Activated CD4-positive, alpha-beta T cell treated with anti-CD3 and anti-CD28 coated beads for 36 hours (primary cell): Measurements from ENCODE around the gene FAM78A. TPM values are rescaled to one million over a fixed set of nuclear protein-coding genes. Genes with fewer than 3 reads are reported as not detected.

Experiments
- ATAC-seq: fragments of 200-7000 bp; cut with Tn5 transposase; one replicate; pipeline ENCODE4 v1.10.0; 2021; ENCODE audit warnings: mild to moderate bottlenecking, moderate library complexity
- CTCF ChIA-PET: fragments of 350-600 bp; sonication (Branson Sonifier 250); formaldehyde crosslinking; loops from one replicate; lab custom pipeline; 2021; ENCODE audit warnings: antibody characterized with exemption; lab: Charles Lee
- POLR2A ChIA-PET: fragments of 350-600 bp; sonication (Branson Sonifier 250); formaldehyde crosslinking; loops from one replicate; lab custom pipeline; 2021; ENCODE audit warnings: antibody characterized with exemption, inconsistent platforms; lab: Charles Lee
- DNase-seq: peaks from one replicate; pipeline ENCODE4 v3.0.0-alpha.2; 2020
- H3K27ac Mint-ChIP-seq: one replicate; pipeline ENCODE4 v1.8.0; 2021; ENCODE audit warnings: mixed read lengths
- H3K27me3 Mint-ChIP-seq: one replicate; pipeline ENCODE4 v1.8.0; 2021; ENCODE audit warnings: mixed read lengths
- H3K36me3 Mint-ChIP-seq: one replicate; pipeline ENCODE4 v1.8.0; 2021; ENCODE audit warnings: low read depth, mixed read lengths
- H3K4me1 Mint-ChIP-seq: one replicate; pipeline ENCODE4 v1.8.0; 2021; ENCODE audit warnings: mixed read lengths
- H3K4me3 Mint-ChIP-seq: one replicate; pipeline ENCODE4 v1.8.0; 2021; ENCODE audit warnings: mild to moderate bottlenecking, moderate library complexity, mixed read lengths
- H3K9me3 Mint-ChIP-seq: one replicate; pipeline ENCODE4 v1.8.0; 2021; ENCODE audit warnings: low read depth, mixed read lengths
- intact Hi-C, 2 experiments: fragments of 100-400 bp; cut with DNase I in 1 of 2; cut with micrococcal nuclease in 1 of 2; formaldehyde crosslinking; loops; one replicate each; pipeline versions ENCODE4 v1.14.2 to v1.15.1; 2022 to 2024; cut with DNase I, micrococcal nuclease
- total RNA-seq, 2 experiments: library from RNA; stranded (reverse); gene quantifications; one replicate each; pipeline ENCODE4 v1.2.3, GENCODE V29; 2021

The FAM78A gene
- total RNA-seq, 2 experiments from 2014 or later, result 36.6 to 52.3 TPM

- H3K4me3 Mint-ChIP-seq, result no peak overlapping the region
- H3K27ac Mint-ChIP-seq, result no peak overlapping the region
- no peak for DNase-seq
- H3K4me1 Mint-ChIP-seq, result peaks cover 45% of the 10 kb centered on the region
- no peak for ATAC-seq
- peaks cover 30% of the 10 kb centered on the region for H3K36me3 Mint-ChIP-seq
- H3K27me3 Mint-ChIP-seq, result no peaks in the 10 kb centered on the region
- intact Hi-C loops, result loop anchor here (5.0 to 10.0 kb wide), 2 partner anchors 99 to 102 kb away; no protein-coding TSS in a partner anchor
- ChIA-PET CTCF (interaction anchor here (0.8 kb wide), 2 partner anchors 37 to 101 kb away, joined by 3 read pairs; no protein-coding TSS in a partner anchor), POLR2A (no interaction called here)
- no peaks in the 10 kb centered on the region for H3K9me3 Mint-ChIP-seq
Observed at GRCh38 chr9:131235480-131235851, 40.8 kb downstream of the FAM78A start.

GRCh38 chr9:131234799-131235479, 41.4 kb downstream of the FAM78A start:
- no peaks in the 10 kb centered on the region for H3K27me3 Mint-ChIP-seq
- H3K27ac Mint-ChIP-seq, result no peak overlapping the region

GRCh38 chr9:131233995-131234394, 42.3 kb downstream of the FAM78A start:
- Mint-ChIP-seq H3K27me3 (no peaks in the 10 kb centered on the region), H3K9me3 (no peaks in the 10 kb centered on the region), H3K36me3 (peaks cover 35% of the 10 kb centered on the region), H3K4me3 (peak overlapping the region; percentile 16), H3K27ac (peak overlapping the region; percentile 87), H3K4me1 (peaks cover 40% of the 10 kb centered on the region)
- no peak for ATAC-seq
- DNase-seq, result peak; percentile 22
- intact Hi-C loops, result loop anchor here in 1 of 2 experiments (10.0 kb wide), 1 partner anchor 101 kb away; no protein-coding TSS in a partner anchor
- POLR2A ChIA-PET, result no interaction called here
- CTCF ChIA-PET, result interaction anchor here (0.6 to 0.7 kb wide), 2 partner anchors 70 to 80 kb away, joined by 3 to 4 read pairs; no protein-coding TSS in a partner anchor

More at GRCh38 chr9:131234799-131235479, 41.4 kb downstream of the FAM78A start:
- H3K4me1 Mint-ChIP-seq, result peaks cover 45% of the 10 kb centered on the region
- POLR2A ChIA-PET, result no interaction called here
- no peak for DNase-seq
- CTCF ChIA-PET, result interaction anchor here (0.6 to 0.8 kb wide), 5 partner anchors 37 to 284 kb away, joined by 3 to 4 read pairs (median 3); no protein-coding TSS in a partner anchor
- H3K9me3 Mint-ChIP-seq, result no peaks in the 10 kb centered on the region
- H3K4me3 Mint-ChIP-seq, result no peak overlapping the region
- no peak for ATAC-seq
- intact Hi-C loops, result loop anchor here (5.0 to 10.0 kb wide), 2 partner anchors 100 to 102 kb away; no protein-coding TSS in a partner anchor
- H3K36me3 Mint-ChIP-seq, result peaks cover 33% of the 10 kb centered on the region

GRCh38 chr9:131233556-131233955, 42.8 kb downstream of the FAM78A start:
- Mint-ChIP-seq H3K27ac (peak overlapping the region; percentile 87), H3K4me3 (peak overlapping the region; percentile 16), H3K27me3 (no peaks in the 10 kb centered on the region), H3K4me1 (peaks cover 38% of the 10 kb centered on the region), H3K36me3 (peaks cover 35% of the 10 kb centered on the region), H3K9me3 (no peaks in the 10 kb centered on the region)
- ChIA-PET POLR2A (no interaction called here), CTCF (no interaction called here)
- ATAC-seq (peak; percentile 28), DNase-seq (peak; percentile 28)
- intact Hi-C loops, result loop anchor here in 1 of 2 experiments (10.0 kb wide), 1 partner anchor 101 kb away; no protein-coding TSS in a partner anchor

GRCh38 chr9:131228988-131229387, 47.3 kb downstream of the FAM78A start:
- H3K27me3 Mint-ChIP-seq, result no peaks in the 10 kb centered on the region
- H3K27ac Mint-ChIP-seq, result no peak overlapping the region
- H3K9me3 Mint-ChIP-seq, result no peaks in the 10 kb centered on the region
- peaks cover 8% of the 10 kb centered on the region for H3K4me1 Mint-ChIP-seq
- H3K36me3 Mint-ChIP-seq, result peaks cover 33% of the 10 kb centered on the region
- CTCF ChIA-PET, result interaction anchor here (0.6 kb wide), 1 partner anchor 47 kb away, joined by 3 read pairs; no protein-coding TSS in a partner anchor
- intact Hi-C loops, result no loop called here
- ATAC-seq (no peak), DNase-seq (no peak)
- H3K4me3 Mint-ChIP-seq, result no peak overlapping the region
- POLR2A ChIA-PET, result no interaction called here

- DNase-seq, result no peak
- ChIA-PET CTCF (interaction anchor here (0.5 to 0.8 kb wide), 2 partner anchors 10 to 13 kb away, joined by 3 read pairs; no protein-coding TSS in a partner anchor), POLR2A (no interaction called here)
- Mint-ChIP-seq H3K4me1 (no peaks in the 10 kb centered on the region), H3K27me3 (no peaks in the 10 kb centered on the region), H3K9me3 (no peaks in the 10 kb centered on the region), H3K27ac (no peak overlapping the region), H3K4me3 (no peak overlapping the region), H3K36me3 (peaks cover 29% of the 10 kb centered on the region)
- ATAC-seq, result no peak
- intact Hi-C loops, result no loop called here
Observed at GRCh38 chr9:131227959-131228460, 48.3 kb downstream of the FAM78A start.

- H3K4me1 Mint-ChIP-seq, result no peaks in the 10 kb centered on the region
- peaks cover 34% of the 10 kb centered on the region for H3K36me3 Mint-ChIP-seq
- no peaks in the 10 kb centered on the region for H3K9me3 Mint-ChIP-seq
- H3K27ac Mint-ChIP-seq, result no peak overlapping the region
- H3K27me3 Mint-ChIP-seq, result no peaks in the 10 kb centered on the region
- intact Hi-C loops, result no loop called here
- POLR2A ChIA-PET, result no interaction called here
- ATAC-seq, result no peak
- no peak overlapping the region for H3K4me3 Mint-ChIP-seq
- CTCF ChIA-PET, result interaction anchor here (0.5 to 0.8 kb wide), 2 partner anchors 10 to 13 kb away, joined by 3 read pairs; no protein-coding TSS in a partner anchor
- DNase-seq, result no peak
Observed at GRCh38 chr9:131227112-131227958, 49.0 kb downstream of the FAM78A start.

GRCh38 chr9:131226226-131226625, 50.1 kb downstream of the FAM78A start:
- H3K27me3 Mint-ChIP-seq, result no peaks in the 10 kb centered on the region
- H3K9me3 Mint-ChIP-seq, result no peaks in the 10 kb centered on the region
- ChIA-PET CTCF (no interaction called here), POLR2A (no interaction called here)
- no peak overlapping the region for H3K27ac Mint-ChIP-seq
- DNase-seq (no peak), ATAC-seq (no peak)
- intact Hi-C loops, result no loop called here
- H3K4me1 Mint-ChIP-seq, result no peaks in the 10 kb centered on the region
- no peak overlapping the region for H3K4me3 Mint-ChIP-seq
- peaks cover 30% of the 10 kb centered on the region for H3K36me3 Mint-ChIP-seq

GRCh38 chr9:131222460-131222859, 53.9 kb downstream of the FAM78A start:
- Mint-ChIP-seq H3K4me3 (no peak overlapping the region), H3K36me3 (peaks cover 23% of the 10 kb centered on the region), H3K9me3 (no peaks in the 10 kb centered on the region), H3K4me1 (no peaks in the 10 kb centered on the region), H3K27ac (no peak overlapping the region), H3K27me3 (no peaks in the 10 kb centered on the region)
- intact Hi-C loops, result no loop called here
- CTCF ChIA-PET, result interaction anchor here (0.7 kb wide), 1 partner anchor 346 kb away, joined by 3 read pairs; no protein-coding TSS in a partner anchor
- no peak for ATAC-seq
- POLR2A ChIA-PET, result no interaction called here
- DNase-seq, result no peak

GRCh38 chr9:131220485-131220884, 55.8 kb downstream of the FAM78A start:
- no peaks in the 10 kb centered on the region for H3K27me3 Mint-ChIP-seq
- no peak for ATAC-seq
- peaks cover 26% of the 10 kb centered on the region for H3K36me3 Mint-ChIP-seq
- no peaks in the 10 kb centered on the region for H3K4me1 Mint-ChIP-seq
- no peak overlapping the region for H3K27ac Mint-ChIP-seq
- H3K4me3 Mint-ChIP-seq, result no peak overlapping the region
- DNase-seq, result no peak
- POLR2A ChIA-PET, result no interaction called here
- intact Hi-C loops, result no loop called here
- CTCF ChIA-PET, result interaction anchor here (0.7 to 1.3 kb wide), 2 partner anchors 116 to 1971 kb away, joined by 3 to 4 read pairs; no protein-coding TSS in a partner anchor
- H3K9me3 Mint-ChIP-seq, result no peaks in the 10 kb centered on the region

- intact Hi-C loops, result no loop called here
- Mint-ChIP-seq H3K4me3 (no peak overlapping the region), H3K27me3 (no peaks in the 10 kb centered on the region), H3K9me3 (no peaks in the 10 kb centered on the region), H3K27ac (no peak overlapping the region), H3K36me3 (peaks cover 26% of the 10 kb centered on the region), H3K4me1 (peaks cover 6% of the 10 kb centered on the region)
- CTCF ChIA-PET, result interaction anchor here (0.9 kb wide), 1 partner anchor 118 kb away, joined by 3 read pairs; no protein-coding TSS in a partner anchor
- POLR2A ChIA-PET, result no interaction called here
- ATAC-seq (no peak), DNase-seq (no peak)
Observed at GRCh38 chr9:131218370-131218769, 57.9 kb downstream of the FAM78A start.
